Stimulated activated naive CD8-positive, alpha-beta T cell treated with anti-CD3 and anti-CD28 coated beads, Interleukin-15, Interleukin-2, amounts not matched to agents 100 ng/mL and 50 ng/mL, for 24 hours (primary cell): ENCODE measurements around the gene SYNE2.

Experiments used
- H3K27ac Mint-ChIP-seq: one replicate; pipeline ENCODE4 v1.8.0; 2021; ENCODE audit warnings: mild to moderate bottlenecking, mixed read lengths
- H3K27me3 Mint-ChIP-seq: one replicate; pipeline ENCODE4 v1.8.0; 2021; ENCODE audit warnings: mixed read lengths
- H3K36me3 Mint-ChIP-seq: one replicate; pipeline ENCODE4 v1.8.0; 2021; ENCODE audit warnings: low read depth, mixed read lengths
- H3K4me1 Mint-ChIP-seq: one replicate; pipeline ENCODE4 v1.8.0; 2021; ENCODE audit warnings: low read depth, mixed read lengths
- H3K4me3 Mint-ChIP-seq: one replicate; pipeline ENCODE4 v1.8.0; 2021; ENCODE audit warnings: mild to moderate bottlenecking, mixed read lengths
- H3K9me3 Mint-ChIP-seq: one replicate; pipeline ENCODE4 v1.8.0; 2021; ENCODE audit warnings: mixed read lengths

The SYNE2 gene

DNA sequence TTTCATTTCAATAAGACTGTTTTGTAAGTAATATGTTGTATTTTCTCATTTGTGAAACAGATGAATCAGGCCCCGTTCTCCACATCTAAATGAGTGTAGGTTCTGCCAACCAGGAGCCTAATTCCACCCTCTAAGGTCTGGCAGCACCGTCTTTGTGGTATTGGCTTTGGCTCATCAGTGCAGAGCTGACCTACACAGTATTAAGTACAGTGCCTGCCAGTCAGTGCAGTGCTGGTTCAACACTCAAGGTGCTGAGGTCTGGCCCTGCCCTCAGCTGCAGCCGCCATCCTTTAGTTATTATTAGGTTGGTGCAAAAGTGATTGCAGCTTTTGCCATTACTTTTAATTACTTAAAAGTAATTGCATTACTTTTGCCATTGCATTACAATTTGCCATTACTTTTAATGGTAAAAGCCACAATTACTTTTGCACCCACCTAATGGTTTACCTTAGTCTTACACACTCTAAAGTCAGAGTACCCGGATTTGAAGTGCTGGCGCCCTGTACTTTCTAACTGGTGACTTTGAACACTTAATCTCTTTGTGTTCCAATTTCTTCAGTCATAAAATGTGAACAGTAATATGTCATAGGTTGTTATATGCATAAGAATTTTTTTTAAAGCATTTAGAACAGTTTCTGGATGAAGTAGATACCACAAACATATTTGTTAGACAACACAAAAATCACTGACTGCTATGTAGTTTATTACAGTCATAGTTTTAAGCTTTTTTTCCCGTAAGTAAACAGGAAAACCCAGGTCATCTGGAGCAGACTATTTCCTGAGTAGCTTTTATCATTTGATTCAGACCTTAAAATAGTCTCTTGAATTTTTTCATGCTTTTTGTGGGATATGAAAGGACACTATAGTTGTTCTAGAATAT, 99.5 kb downstream of the SYNE2 start:
- Mint-ChIP-seq H3K27ac (no peak overlapping the region), H3K36me3 (peaks cover 25% of the 10 kb centered on the region), H3K27me3 (no peaks in the 10 kb centered on the region)

DNA sequence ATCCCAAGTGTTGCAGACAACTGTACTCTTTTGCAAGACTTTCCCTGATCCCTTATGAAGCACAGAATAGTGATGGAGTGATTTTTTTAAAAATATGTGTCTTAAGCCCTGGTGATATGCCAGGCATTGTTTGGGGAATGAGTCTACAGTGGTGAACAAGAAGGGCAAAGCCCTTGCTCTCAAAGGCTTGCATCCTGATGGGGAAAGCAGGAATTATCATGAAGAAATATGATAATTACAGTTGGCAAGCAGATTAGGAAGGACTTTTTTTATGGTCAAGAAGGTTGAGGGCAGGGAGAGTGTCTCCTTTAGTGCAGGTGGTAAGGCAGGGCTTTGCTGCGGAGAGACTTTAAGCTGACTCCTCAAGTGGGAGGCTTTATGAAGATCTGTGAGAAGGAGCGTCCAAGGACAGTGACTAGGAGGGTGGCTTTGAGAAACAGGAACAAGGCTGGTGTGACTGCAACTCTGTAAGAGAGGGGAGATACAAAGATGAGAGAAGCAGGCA, 100.2 kb downstream of the SYNE2 start:
- no peak overlapping the region for H3K4me3 Mint-ChIP-seq
- no peaks in the 10 kb centered on the region for H3K27me3 Mint-ChIP-seq
- peaks cover 25% of the 10 kb centered on the region for H3K36me3 Mint-ChIP-seq
- H3K27ac Mint-ChIP-seq = no peak overlapping the region
- H3K9me3 Mint-ChIP-seq = no peaks in the 10 kb centered on the region
- H3K4me1 Mint-ChIP-seq = no peaks in the 10 kb centered on the region

More for the DNA sequence above, 99.5 kb downstream of the SYNE2 start:
- Mint-ChIP-seq H3K4me3 (no peak overlapping the region), H3K4me1 (no peaks in the 10 kb centered on the region), H3K9me3 (no peaks in the 10 kb centered on the region)

DNA sequence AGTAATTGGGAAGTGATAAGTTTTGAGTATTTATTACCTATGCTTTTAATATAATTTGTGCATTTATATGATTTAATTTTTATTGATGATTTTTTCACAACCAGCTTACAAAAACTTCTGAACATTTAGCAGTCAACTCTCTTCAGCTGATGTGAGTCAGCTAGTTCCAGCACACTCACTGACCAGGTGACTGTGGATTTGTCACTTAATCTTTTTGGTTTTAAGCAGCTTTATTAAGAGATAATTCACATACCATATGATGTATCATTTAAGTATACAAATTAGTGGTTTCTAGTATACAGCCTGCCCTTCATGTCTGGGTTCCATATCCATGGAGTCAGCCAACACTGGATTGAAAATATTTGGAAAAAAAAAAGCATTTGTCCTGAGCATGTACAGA, 103.5 kb downstream of the SYNE2 start:
- peaks cover 10% of the 10 kb centered on the region for H3K36me3 Mint-ChIP-seq
- H3K4me1 Mint-ChIP-seq = no peaks in the 10 kb centered on the region
- no peak overlapping the region for H3K4me3 Mint-ChIP-seq
- H3K9me3 Mint-ChIP-seq = no peaks in the 10 kb centered on the region
- H3K27ac Mint-ChIP-seq = no peak overlapping the region
- H3K27me3 Mint-ChIP-seq = no peaks in the 10 kb centered on the region

DNA sequence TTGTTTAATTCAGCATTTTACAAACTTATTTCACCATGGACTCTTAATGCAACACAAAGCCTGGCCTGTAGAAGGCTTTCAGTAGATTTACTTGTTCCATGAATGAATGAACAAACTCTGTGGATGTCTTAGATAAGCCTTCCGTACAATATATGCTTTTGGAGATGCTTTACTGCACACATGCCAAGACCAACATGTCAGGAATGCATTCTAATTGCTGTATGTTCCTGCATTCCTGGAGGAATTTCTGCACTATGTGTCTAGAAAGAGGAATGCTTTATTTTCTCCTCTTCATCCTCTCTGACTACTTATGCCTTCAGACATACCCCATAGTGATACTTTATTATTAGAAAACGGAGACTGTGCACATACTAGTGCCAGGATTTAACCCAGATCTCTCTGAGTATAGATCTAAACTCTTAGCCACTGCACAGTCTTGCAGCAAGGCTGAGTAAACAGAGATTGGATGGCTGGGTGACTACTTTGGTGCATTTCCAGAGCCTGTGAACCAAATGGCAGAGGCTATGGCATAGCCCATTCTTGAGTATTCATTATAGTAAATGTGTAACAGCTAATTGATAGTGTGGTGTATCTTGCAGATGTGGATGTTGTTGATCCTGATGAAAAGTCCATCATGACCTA, 108.2 kb downstream of the SYNE2 start:
- Mint-ChIP-seq H3K27ac (no peak overlapping the region), H3K9me3 (no peaks in the 10 kb centered on the region), H3K4me1 (no peaks in the 10 kb centered on the region), H3K27me3 (no peaks in the 10 kb centered on the region), H3K4me3 (no peak overlapping the region), H3K36me3 (peaks cover under 1% of the 10 kb centered on the region)

DNA sequence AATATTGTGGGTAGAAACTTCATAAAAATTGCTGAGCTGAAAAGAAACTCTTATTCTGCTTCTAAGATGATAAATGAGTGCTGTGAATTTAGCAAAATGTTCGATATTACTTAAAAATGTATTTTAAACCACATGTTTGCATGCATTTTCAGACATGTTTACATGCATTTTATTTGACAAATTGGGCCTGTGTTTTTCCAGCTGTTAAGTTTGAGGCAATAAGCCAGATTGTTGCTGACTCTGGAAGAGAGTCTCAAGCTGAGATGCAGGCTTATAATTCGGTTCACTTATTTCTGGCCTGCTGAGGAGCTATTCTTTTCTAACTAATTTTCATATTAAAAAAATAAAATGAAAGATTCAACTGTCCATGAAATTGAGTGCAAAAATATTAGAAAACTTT, 110.1 kb downstream of the SYNE2 start:
- H3K9me3 Mint-ChIP-seq = no peaks in the 10 kb centered on the region
- no peaks in the 10 kb centered on the region for H3K36me3 Mint-ChIP-seq
- no peaks in the 10 kb centered on the region for H3K4me1 Mint-ChIP-seq
- no peak overlapping the region for H3K27ac Mint-ChIP-seq
- H3K4me3 Mint-ChIP-seq = no peak overlapping the region
- H3K27me3 Mint-ChIP-seq = no peaks in the 10 kb centered on the region

DNA sequence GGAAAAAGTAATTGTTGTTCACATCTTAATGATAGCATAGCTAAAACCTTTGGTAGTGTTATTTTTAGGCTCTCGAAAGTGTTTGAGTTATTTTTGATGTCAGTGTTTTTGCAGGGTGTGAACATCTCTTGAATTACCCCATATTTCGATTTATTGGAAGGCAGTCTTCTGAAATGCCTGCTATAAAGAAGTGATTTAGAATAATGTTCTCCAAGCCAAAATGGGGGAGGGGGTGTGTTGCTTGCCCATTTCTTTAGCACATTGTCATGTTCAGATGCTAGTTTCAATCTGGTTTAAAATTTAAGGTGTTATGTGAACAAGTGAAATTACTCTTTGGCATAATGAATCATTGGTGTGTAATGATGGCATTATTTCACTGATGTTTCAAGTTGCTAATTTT, 110.6 kb downstream of the SYNE2 start:
- Mint-ChIP-seq H3K9me3 (no peaks in the 10 kb centered on the region), H3K27me3 (no peaks in the 10 kb centered on the region), H3K4me3 (no peak overlapping the region), H3K36me3 (no peaks in the 10 kb centered on the region), H3K4me1 (no peaks in the 10 kb centered on the region), H3K27ac (no peak overlapping the region)

DNA sequence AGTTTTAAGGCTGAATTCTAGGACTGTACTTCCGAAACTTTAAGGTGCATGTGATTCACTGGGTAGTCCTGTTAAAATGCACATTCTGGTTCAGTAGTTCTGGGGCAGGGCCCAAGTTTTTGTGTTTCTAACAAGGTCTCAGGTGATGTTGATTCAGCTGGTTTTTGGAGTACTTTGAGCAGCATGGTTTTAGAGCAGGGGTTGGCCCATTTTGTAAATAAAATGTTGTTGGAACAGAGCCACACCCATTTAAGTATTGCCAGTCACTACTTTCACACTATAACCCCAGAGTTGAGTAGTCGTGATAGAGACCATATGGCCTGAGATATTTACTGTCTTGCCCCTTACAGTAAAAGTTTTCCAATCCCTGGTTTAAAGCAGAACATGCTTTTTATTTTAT, 111.3 kb downstream of the SYNE2 start:
- no peak overlapping the region for H3K27ac Mint-ChIP-seq
- H3K27me3 Mint-ChIP-seq = no peaks in the 10 kb centered on the region
- peaks cover 4% of the 10 kb centered on the region for H3K36me3 Mint-ChIP-seq
- H3K4me3 Mint-ChIP-seq = no peak overlapping the region
- no peaks in the 10 kb centered on the region for H3K4me1 Mint-ChIP-seq
- no peaks in the 10 kb centered on the region for H3K9me3 Mint-ChIP-seq

DNA sequence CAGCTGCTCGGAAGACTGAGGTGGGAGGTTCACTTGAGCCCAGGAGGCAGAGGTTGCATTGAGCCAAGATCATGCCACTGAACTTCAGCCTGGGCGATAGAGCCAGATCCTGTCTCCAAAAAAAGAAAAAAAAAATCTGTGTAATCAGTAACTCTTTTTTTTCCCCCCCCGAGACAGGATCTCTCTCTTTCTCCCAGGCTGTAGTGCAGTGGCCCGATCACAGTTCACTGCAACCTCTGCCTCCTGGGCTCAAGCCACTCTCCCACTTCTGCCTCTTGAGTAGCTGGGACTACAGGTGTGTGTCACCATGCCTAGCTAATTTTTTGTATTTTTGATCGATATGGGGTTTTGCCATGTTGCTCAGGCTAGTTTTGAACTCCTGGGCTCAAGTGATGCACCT, 113.6 kb downstream of the SYNE2 start:
- H3K36me3 Mint-ChIP-seq = peaks cover 5% of the 10 kb centered on the region

DNA sequence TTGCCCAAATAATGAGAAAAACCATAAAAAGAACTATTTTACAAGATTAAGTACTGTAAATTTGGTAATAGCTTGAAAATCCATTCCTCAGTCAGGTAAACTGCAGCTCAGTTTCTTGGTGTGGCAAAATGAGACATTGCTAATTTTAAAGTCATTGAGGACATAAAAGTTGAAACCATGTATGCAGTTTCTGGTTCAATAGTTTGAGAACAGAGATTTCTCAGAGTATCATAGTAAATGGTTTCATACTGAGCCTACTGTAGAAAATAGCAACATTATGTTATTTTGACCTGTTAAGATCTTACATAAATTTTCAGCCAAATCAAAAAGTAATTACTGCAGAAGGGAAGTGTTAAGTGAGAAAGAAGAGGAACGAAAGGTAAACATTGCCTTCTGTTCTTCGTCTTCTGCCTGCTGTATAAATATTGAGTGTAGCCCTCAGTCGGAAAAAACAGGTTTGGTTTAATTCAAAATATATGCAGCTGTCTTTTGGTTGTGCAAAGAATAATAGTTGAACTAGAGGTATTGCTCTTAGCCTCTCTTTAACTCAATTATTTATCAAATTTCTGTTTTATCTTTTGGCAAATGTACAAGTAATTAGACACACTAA, 119.6 kb downstream of the SYNE2 start:
- Mint-ChIP-seq H3K27me3 (no peaks in the 10 kb centered on the region), H3K4me1 (no peaks in the 10 kb centered on the region), H3K27ac (no peak overlapping the region), H3K36me3 (peaks cover 14% of the 10 kb centered on the region), H3K9me3 (no peaks in the 10 kb centered on the region), H3K4me3 (no peak overlapping the region)

More for the DNA sequence above, 113.6 kb downstream of the SYNE2 start:
- Mint-ChIP-seq H3K9me3 (no peaks in the 10 kb centered on the region), H3K27ac (no peak overlapping the region), H3K4me1 (no peaks in the 10 kb centered on the region), H3K4me3 (no peak overlapping the region), H3K27me3 (no peaks in the 10 kb centered on the region)

DNA sequence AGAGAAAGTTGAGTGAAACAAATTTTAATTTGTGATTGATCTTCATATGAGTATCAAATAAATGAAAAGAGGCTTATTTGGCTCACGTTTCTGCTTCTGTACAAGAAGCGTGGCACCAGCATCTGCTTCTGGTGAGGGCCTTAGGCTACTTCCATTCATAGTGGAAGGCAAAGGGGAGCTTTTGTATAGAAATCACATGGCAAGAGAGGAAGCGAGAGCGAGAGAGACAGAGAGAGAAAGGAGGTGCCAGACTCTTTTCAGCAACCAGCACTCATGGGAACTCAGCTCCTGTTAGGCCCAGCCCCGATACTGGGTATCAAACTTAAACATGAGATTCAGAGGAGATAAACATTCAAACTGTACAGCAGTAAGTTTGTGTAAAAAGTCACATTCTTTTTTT, 121.4 kb downstream of the SYNE2 start:
- Mint-ChIP-seq H3K4me3 (no peak overlapping the region), H3K36me3 (peaks cover 9% of the 10 kb centered on the region), H3K27ac (no peak overlapping the region), H3K27me3 (no peaks in the 10 kb centered on the region), H3K9me3 (no peaks in the 10 kb centered on the region), H3K4me1 (no peaks in the 10 kb centered on the region)

DNA sequence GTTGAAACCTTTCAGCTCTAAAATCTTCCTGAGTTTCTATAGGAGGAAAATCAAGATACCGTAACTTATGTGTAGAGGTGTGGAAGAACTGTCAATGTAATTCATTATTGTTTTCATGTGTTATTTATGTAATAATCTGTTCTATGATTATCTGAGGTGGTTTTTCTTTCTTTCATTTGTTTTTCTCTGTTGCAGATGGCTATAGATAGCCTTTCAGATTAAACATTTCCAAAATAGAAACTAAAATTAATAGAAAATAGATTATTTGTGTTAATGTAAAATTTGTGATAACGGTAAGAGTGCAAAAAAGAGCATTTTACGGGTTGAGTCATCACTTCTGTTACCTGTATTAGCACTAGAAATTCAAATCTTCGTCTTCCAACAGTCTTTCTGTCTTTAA, 128.8 kb downstream of the SYNE2 start:
- Mint-ChIP-seq H3K4me1 (no peaks in the 10 kb centered on the region), H3K9me3 (no peaks in the 10 kb centered on the region), H3K4me3 (no peak overlapping the region), H3K27ac (no peak overlapping the region), H3K36me3 (peaks cover 15% of the 10 kb centered on the region), H3K27me3 (no peaks in the 10 kb centered on the region)

DNA sequence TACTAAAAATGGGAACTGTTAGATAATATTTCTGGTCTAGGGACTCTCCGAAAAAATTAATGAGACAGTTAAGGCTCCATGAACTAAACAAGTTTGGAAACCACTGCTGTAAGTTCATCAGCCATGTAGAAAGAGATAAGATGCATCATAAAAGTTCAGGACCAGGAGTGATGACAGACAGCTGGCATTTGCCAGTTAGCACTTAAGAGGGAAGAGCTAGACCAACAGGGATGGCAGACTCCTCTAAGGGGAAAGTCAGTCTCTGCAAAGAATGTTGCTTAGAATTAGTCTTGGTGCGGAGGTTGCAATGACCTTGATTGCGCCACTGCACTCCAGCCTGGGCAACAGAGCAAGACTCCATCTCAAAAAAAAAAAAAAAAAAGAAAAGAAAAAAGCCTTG, 129.4 kb downstream of the SYNE2 start:
- H3K4me3 Mint-ChIP-seq = no peak overlapping the region
- H3K27me3 Mint-ChIP-seq = no peaks in the 10 kb centered on the region

DNA sequence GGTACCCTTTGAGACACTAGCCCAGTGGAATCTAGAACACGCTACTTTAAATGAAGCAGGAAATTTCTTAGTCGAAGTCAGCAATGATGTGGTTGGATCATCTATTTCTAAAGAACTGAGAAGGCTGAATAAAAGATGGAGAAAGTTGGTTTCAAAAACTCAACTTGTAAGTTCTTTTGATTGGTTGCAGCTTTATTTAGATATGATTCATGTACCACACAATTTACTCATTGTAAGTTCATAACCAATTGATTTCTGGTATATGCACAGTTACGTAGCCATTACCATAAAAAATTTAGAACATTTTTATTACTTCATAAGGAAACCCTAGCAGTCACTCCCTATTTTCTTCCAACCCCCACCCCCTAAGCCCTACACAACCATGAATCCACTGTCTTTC, 129.8 kb downstream of the SYNE2 start:
- peaks cover 20% of the 10 kb centered on the region for H3K36me3 Mint-ChIP-seq
- H3K9me3 Mint-ChIP-seq = no peaks in the 10 kb centered on the region
- no peak overlapping the region for H3K27ac Mint-ChIP-seq
- H3K4me1 Mint-ChIP-seq = no peaks in the 10 kb centered on the region
- H3K27me3 Mint-ChIP-seq = no peaks in the 10 kb centered on the region
- H3K4me3 Mint-ChIP-seq = no peak overlapping the region

More for the DNA sequence above, 129.4 kb downstream of the SYNE2 start:
- H3K4me1 Mint-ChIP-seq = no peaks in the 10 kb centered on the region
- H3K36me3 Mint-ChIP-seq = peaks cover 17% of the 10 kb centered on the region
- no peak overlapping the region for H3K27ac Mint-ChIP-seq
- no peaks in the 10 kb centered on the region for H3K9me3 Mint-ChIP-seq

DNA sequence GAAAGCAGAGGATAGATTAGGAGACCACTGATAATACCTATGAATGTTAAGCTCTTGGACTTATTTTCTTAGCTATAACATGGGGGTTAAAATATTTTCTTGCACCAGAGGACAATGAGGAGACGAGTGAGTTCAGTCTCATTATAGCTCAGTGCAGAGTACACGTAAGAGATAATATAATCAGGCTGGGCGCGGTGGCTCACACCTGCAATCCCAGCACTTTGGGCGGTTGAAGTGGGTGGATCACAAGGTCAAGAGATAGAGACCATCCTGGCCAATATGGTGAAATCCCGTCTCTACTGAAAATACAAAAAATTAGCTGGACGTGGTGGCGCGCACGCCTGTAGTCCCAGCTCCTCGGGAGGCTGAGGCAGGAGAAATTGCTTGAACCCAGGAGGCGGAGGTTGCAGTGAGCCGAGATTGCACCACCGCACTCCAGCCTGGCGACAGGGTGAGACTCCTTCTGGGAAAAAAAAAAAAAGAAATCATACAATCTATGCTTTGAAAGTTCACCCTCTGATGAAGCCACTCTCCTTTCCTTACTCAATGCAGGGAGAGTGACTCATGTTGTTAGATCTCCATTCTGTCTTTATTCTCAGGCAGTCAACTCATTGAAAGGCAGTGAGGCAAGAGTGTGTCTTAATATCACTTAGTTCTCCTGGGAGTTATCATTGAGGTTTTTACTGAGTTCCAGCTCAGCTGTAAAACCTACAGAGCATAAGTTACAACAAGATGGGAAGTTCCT, 134.2 kb downstream of the SYNE2 start:
- peaks cover 8% of the 10 kb centered on the region for H3K4me1 Mint-ChIP-seq
- H3K27ac Mint-ChIP-seq = no peak overlapping the region
- no peaks in the 10 kb centered on the region for H3K27me3 Mint-ChIP-seq
- no peak overlapping the region for H3K4me3 Mint-ChIP-seq
- H3K36me3 Mint-ChIP-seq = peaks cover 27% of the 10 kb centered on the region
- H3K9me3 Mint-ChIP-seq = no peaks in the 10 kb centered on the region

DNA sequence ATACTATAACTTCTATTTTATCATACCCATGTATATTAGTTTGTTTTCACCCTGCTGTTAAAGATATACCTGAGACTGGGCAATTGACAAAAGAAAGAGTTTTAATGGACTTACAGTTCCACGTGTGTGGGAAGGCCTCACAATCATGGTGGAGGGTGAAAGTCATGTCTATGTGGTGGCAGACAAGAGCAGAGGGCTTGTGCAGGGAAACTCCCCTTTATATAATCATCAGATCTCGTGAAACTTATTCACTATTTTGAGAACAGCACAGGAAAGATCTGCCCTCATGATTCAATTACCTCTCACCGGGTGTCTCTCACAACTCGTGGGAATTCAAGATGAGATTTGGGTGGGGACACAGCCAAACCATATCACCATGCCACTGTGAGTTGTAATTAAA, 135.8 kb downstream of the SYNE2 start:
- Mint-ChIP-seq H3K9me3 (no peaks in the 10 kb centered on the region), H3K4me3 (no peak overlapping the region), H3K27ac (no peak overlapping the region), H3K27me3 (no peaks in the 10 kb centered on the region), H3K36me3 (peaks cover 22% of the 10 kb centered on the region), H3K4me1 (peaks cover 10% of the 10 kb centered on the region)
